ENCODE data around the gene CDH23. TPM values are rescaled to one million over a fixed set of nuclear protein-coding genes. Genes with fewer than 3 reads are reported as not detected.

The CDH23 gene
- total RNA-seq, 1 donor from 2014 or later = 4.5 TPM

DNA sequence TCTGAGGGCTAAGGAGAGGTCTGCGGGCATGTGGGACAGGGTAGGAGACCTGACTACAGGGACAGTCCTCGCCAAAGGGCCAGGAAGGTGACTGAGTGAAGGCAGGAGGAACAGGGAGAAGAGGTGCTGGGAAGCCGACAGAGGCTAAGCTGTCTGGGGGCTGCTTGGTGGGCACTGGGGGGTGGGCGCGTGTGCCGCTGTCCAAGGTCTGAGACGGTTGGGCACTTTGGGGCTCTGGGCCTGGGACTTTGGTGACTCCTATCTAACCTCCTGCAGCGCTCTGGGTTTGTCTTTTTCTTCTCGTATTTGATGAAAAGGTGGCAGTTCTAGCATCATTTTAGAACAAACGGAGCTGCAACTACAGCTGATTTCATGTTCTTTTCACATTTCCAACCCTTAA, 181.3 kb downstream of the CDH23 start:
- intact Hi-C loops (cut with micrococcal nuclease) = loop anchor here (10.0 kb wide), 1 partner anchor 263 kb away; the partner anchor contains the start of gene SLC29A3
- no peaks in the 10 kb centered on the region for H3K9me3 ChIP-seq (replicated peaks)
- no peak for TF ChIP-seq CTCF (IDR thresholded peaks at IDR 0.05; ENCODE audit: borderline replicate concordance)
- H3K4me1 ChIP-seq = peaks cover 10% of the 10 kb centered on the region
- no peaks in the 10 kb centered on the region for H3K36me3 ChIP-seq
- H3K27me3 ChIP-seq (ENCODE audit: low read depth) = peaks cover 4% of the 10 kb centered on the region
- H3K4me3 ChIP-seq = no peak overlapping the region
- no peak overlapping the region for H3K27ac ChIP-seq (replicated peaks)
- no peak for DNase-seq

GRCh38 chr10:71579668-71580067, 182.9 kb downstream of the CDH23 start:
- no peak overlapping the region for H3K4me3 ChIP-seq
- TF ChIP-seq CTCF (IDR thresholded peaks at IDR 0.05; ENCODE audit: borderline replicate concordance) = no peak
- peaks cover 10% of the 10 kb centered on the region for H3K4me1 ChIP-seq
- H3K36me3 ChIP-seq = no peaks in the 10 kb centered on the region
- no peak overlapping the region for H3K27ac ChIP-seq (replicated peaks)
- no peak for DNase-seq
- H3K9me3 ChIP-seq (replicated peaks) = no peaks in the 10 kb centered on the region
- H3K27me3 ChIP-seq (ENCODE audit: low read depth) = peaks cover 4% of the 10 kb centered on the region
- intact Hi-C loops (cut with micrococcal nuclease) = loop anchor here (10.0 kb wide), 1 partner anchor 265 kb away; the partner anchor contains the start of gene SLC29A3

GRCh38 chr10:71580415-71580814, 183.7 kb downstream of the CDH23 start:
- no peak overlapping the region for H3K4me3 ChIP-seq
- no peak overlapping the region for H3K27ac ChIP-seq (replicated peaks)
- H3K36me3 ChIP-seq = no peaks in the 10 kb centered on the region
- no peak for TF ChIP-seq CTCF (IDR thresholded peaks at IDR 0.05; ENCODE audit: borderline replicate concordance)
- H3K9me3 ChIP-seq (replicated peaks) = no peaks in the 10 kb centered on the region
- H3K27me3 ChIP-seq (ENCODE audit: low read depth) = peaks cover 4% of the 10 kb centered on the region
- H3K4me1 ChIP-seq = peaks cover 4% of the 10 kb centered on the region
- intact Hi-C loops (cut with micrococcal nuclease) = no loop called here
- no peak for DNase-seq

- no peaks in the 10 kb centered on the region for H3K36me3 ChIP-seq
- no peaks in the 10 kb centered on the region for H3K4me1 ChIP-seq
- no peaks in the 10 kb centered on the region for H3K9me3 ChIP-seq (replicated peaks)
- TF ChIP-seq CTCF (IDR thresholded peaks at IDR 0.05; ENCODE audit: borderline replicate concordance) = no peak
- H3K27me3 ChIP-seq (ENCODE audit: low read depth) = peaks cover 4% of the 10 kb centered on the region
- H3K4me3 ChIP-seq = no peak overlapping the region
- H3K27ac ChIP-seq (replicated peaks) = no peak overlapping the region
- no peak for DNase-seq
- intact Hi-C loops (cut with micrococcal nuclease) = no loop called here
Observed at GRCh38 chr10:71580926-71581325, 184.2 kb downstream of the CDH23 start.

DNA sequence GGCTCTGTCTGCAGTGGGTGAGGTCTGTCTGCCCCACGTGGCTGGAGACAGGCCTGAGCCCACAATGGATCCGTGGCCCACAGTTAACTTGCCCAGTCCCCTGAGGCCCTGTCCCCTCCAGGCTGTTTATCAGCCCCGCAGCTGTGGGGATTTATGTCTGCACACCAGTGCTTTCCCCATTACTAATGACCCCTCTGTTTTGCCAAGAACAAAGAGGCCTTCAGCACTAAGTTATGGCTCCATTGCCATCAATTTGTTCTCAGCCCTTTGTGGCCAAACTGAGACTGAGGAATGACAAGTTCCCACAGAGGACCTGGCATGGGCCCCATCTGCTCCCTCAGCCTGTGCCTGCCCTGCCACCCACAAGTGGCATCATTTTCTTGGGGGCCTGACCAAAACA, 184.7 kb downstream of the CDH23 start:
- Histone ChIP-seq H3K27me3 (ENCODE audit: low read depth) (peaks cover 7% of the 10 kb centered on the region), H3K9me3 (replicated peaks) (no peaks in the 10 kb centered on the region), H3K4me1 (no peaks in the 10 kb centered on the region), H3K36me3 (no peaks in the 10 kb centered on the region), H3K27ac (replicated peaks) (no peak overlapping the region), H3K4me3 (no peak overlapping the region)
- intact Hi-C loops (cut with micrococcal nuclease) = no loop called here
- no peak for DNase-seq
- no peak for TF ChIP-seq CTCF (IDR thresholded peaks at IDR 0.05; ENCODE audit: borderline replicate concordance)

GRCh38 chr10:71582019-71582418, 185.3 kb downstream of the CDH23 start:
- Histone ChIP-seq H3K9me3 (replicated peaks) (no peaks in the 10 kb centered on the region), H3K4me3 (no peak overlapping the region), H3K4me1 (no peaks in the 10 kb centered on the region), H3K27ac (replicated peaks) (no peak overlapping the region), H3K27me3 (ENCODE audit: low read depth) (peaks cover 13% of the 10 kb centered on the region), H3K36me3 (no peaks in the 10 kb centered on the region)
- intact Hi-C loops (cut with micrococcal nuclease) = no loop called here
- no peak for TF ChIP-seq CTCF (IDR thresholded peaks at IDR 0.05; ENCODE audit: borderline replicate concordance)
- DNase-seq = no peak
